CD4-positive, alpha-beta T cell treated with Interleukin-17A for 4 hours (primary cell): ENCODE measurements around the gene PIEZO2.

ENCODE experiments used
- DNase-seq: peaks from one replicate; pipeline ENCODE4 v3.0.0-alpha.2; 2020; ENCODE audit warnings: mixed read lengths

The PIEZO2 gene

GRCh38 chr18:11112286-11112685 lies 37.1 kb downstream of the PIEZO2 start:
- no peak for DNase-seq

- no peak for DNase-seq
Observed at GRCh38 chr18:11110509-11110908, 38.9 kb downstream of the PIEZO2 start.

GRCh38 chr18:11108947-11109346 lies 40.4 kb downstream of the PIEZO2 start:
- no peak for DNase-seq

GRCh38 chr18:11106894-11107293 lies 42.5 kb downstream of the PIEZO2 start:
- no peak for DNase-seq

GRCh38 chr18:11105463-11105862 lies 43.9 kb downstream of the PIEZO2 start:
- no peak for DNase-seq

- DNase-seq, result no peak
Observed at GRCh38 chr18:11104307-11104706, 45.1 kb downstream of the PIEZO2 start.

- no peak for DNase-seq
Observed at GRCh38 chr18:11096839-11097750, 52.3 kb downstream of the PIEZO2 start.

- DNase-seq, result no peak
Observed at GRCh38 chr18:11096411-11096810, 53.0 kb downstream of the PIEZO2 start.

GRCh38 chr18:11095674-11096293 lies 53.6 kb downstream of the PIEZO2 start:
- no peak for DNase-seq

- DNase-seq, result no peak
Observed at GRCh38 chr18:11095211-11095610, 54.2 kb downstream of the PIEZO2 start.

GRCh38 chr18:11091746-11092145 lies 57.6 kb downstream of the PIEZO2 start:
- no peak for DNase-seq

GRCh38 chr18:11089931-11090715 lies 59.2 kb downstream of the PIEZO2 start:
- no peak for DNase-seq

GRCh38 chr18:11081009-11081532 lies 68.3 kb downstream of the PIEZO2 start:
- no peak for DNase-seq

GRCh38 chr18:11078491-11078890 lies 70.9 kb downstream of the PIEZO2 start:
- DNase-seq, result no peak

GRCh38 chr18:11077548-11078187 lies 71.7 kb downstream of the PIEZO2 start:
- DNase-seq, result no peak

GRCh38 chr18:11074889-11075288 lies 74.5 kb downstream of the PIEZO2 start:
- DNase-seq, result no peak

- no peak for DNase-seq
Observed at GRCh38 chr18:11073971-11074370, 75.4 kb downstream of the PIEZO2 start.

GRCh38 chr18:11072632-11073031 lies 76.7 kb downstream of the PIEZO2 start:
- no peak for DNase-seq

GRCh38 chr18:11071300-11071699 lies 78.1 kb downstream of the PIEZO2 start:
- no peak for DNase-seq

GRCh38 chr18:11070593-11070992 lies 78.8 kb downstream of the PIEZO2 start:
- DNase-seq, result no peak

- DNase-seq, result no peak
Observed at GRCh38 chr18:11066038-11066437, 83.3 kb downstream of the PIEZO2 start.

- no peak for DNase-seq
Observed at GRCh38 chr18:11064727-11065460, 84.5 kb downstream of the PIEZO2 start.
